Right lobe of liver (tissue), 6 donors: ENCODE data around the gene FAM50A. TPM values are rescaled to one million over a fixed set of nuclear protein-coding genes. Genes with fewer than 3 reads are reported as not detected.

Experiments
- ATAC-seq, 4 donors: fragments of 200-7000 bp; cut with Tn5 transposase; one replicate each; pipeline ENCODE4 v1.9.1; 2020; ENCODE audit warnings: mild to moderate bottlenecking in 4 of 4, moderate library complexity in 4 of 4
- DNase-seq, 3 donors: peaks; one replicate each; pipeline ENCODE4 v3.0.0-alpha.2; 2020
- H3K27ac ChIP-seq, 3 donors: fragments of 200-600 bp; one replicate each; pipeline ENCODE4 v1.8.0; 2022
- H3K27me3 ChIP-seq, 2 donors: fragments of 200-600 bp; one replicate each; pipeline ENCODE4 v1.8.0; 2022
- H3K36me3 ChIP-seq, 4 donors: fragments of 200-600 bp; sonication (generic) in 1 of 4; one replicate each; pipeline versions ENCODE4 v1.5.1 to v1.8.0; 2017 to 2022; ENCODE audit warnings: control low read depth in 1 of 4
- H3K4me1 ChIP-seq, 4 donors: fragments of 200-600 bp; sonication (generic) in 1 of 4; one replicate each; pipeline versions ENCODE4 v1.5.1 to v1.8.0; 2017 to 2022; ENCODE audit warnings: control low read depth in 1 of 4
- H3K4me3 ChIP-seq, 3 donors: fragments of 200-600 bp; one replicate each; pipeline ENCODE4 v1.8.0; 2022
- H3K9me3 ChIP-seq, 4 donors: fragments of 200-600 bp; sonication (generic) in 1 of 4; one replicate each; pipeline versions ENCODE4 v1.5.1 to v1.8.0; 2017 to 2022; ENCODE audit warnings: control low read depth in 1 of 4
- CTCF ChIP-seq, 4 donors: fragments of 200-600 bp in 3 of 4; fragments of 450-650 bp in 1 of 4; IDR thresholded peaks; one replicate each; pipeline versions ENCODE4 v1.5.1 to v1.8.0; 2016 to 2022; ENCODE audit warnings: antibody characterized with exemption in 4 of 4, mild to moderate bottlenecking in 2 of 4
- POLR2A ChIP-seq: fragments of 450-650 bp; IDR thresholded peaks from one replicate; pipeline ENCODE4 v1.6.1; 2017; ENCODE audit warnings: antibody characterized with exemption, mild to moderate bottlenecking
- WGBS: methylation state at CpG from one replicate; pipeline ENCODE4 v1.1.6; 2018; ENCODE audit warnings: low coverage, low lambda C conversion rate; ENCODE audit not compliant: insufficient coverage; ENCODE audit errors: missing lambda C conversion rate; 5-methylcytosine and 5-hydroxymethylcytosine counted together
- intact Hi-C, 2 donors: fragments of 100-400 bp; cut with DNase I; formaldehyde crosslinking; loops; one replicate each; pipeline versions ENCODE4 v1.11.2 to v1.14.1; 2022
- total RNA-seq, 6 experiments: library from RNA; depleted of rRNA in 2 of 6; stranded (reverse); fragments of >200 nt in 2 of 6; fragmentation: NEBNext Ultra II Directional in 3 of 6; extraction: Animal tissue kit (Norgen Biotek cat#: 25700) in 3 of 6; gene quantifications; one replicate each; pipeline versions ENCODE4 v1.1.0 to v1.2.4, GENCODE V29; 2016 to 2023
- donor health status: DM: no; HTN: yes; CAD: no.
- donor health status: DM: no; HTN: no; CAD: no.
- donor health status: DM: no; HTN: no; CAD: no.
- donor health status: DM: no; HTN: yes; CAD: no.
- donor health status: DM: no; HTN: yes; CAD: no.

FAM50A gene
- total RNA-seq, 6 experiments from 2014 or later: 19.2 to 36.8 (median 21.9) TPM

- Histone ChIP-seq H3K27me3 (no peaks in the 10 kb centered on the region), H3K9me3 (no peaks in the 10 kb centered on the region), H3K27ac (no peak overlapping the region), H3K4me3 (no peak overlapping the region), H3K36me3 (peaks cover 0 to 10% (median 4%) of the 10 kb centered on the region in 4 donors), H3K4me1 (peaks cover 0 to 19% (median 6%) of the 10 kb centered on the region in 4 donors)
- ATAC-seq: no peak
- 85% methylated on average over 5 of the region's 16 CpGs for WGBS
- TF ChIP-seq CTCF (IDR thresholded peaks at IDR 0.05) (no peak), POLR2A (no peak)
- intact Hi-C loops: loop anchor here in 1 of 2 donors (5.0 kb wide), 1 partner anchor 128 kb away; no protein-coding TSS in a partner anchor
- DNase-seq: no peak
Measured at GRCh38 chrX:154404625-154405192, 39.2 kb upstream of the FAM50A start.

GRCh38 chrX:154408659-154409221 is 35.2 kb upstream of the FAM50A start:
- ATAC-seq (no peak), DNase-seq (no peak)
- Histone ChIP-seq H3K27me3 (no peaks in the 10 kb centered on the region), H3K4me3 (no peak overlapping the region), H3K27ac (peak overlapping the region in 1 of 3 donors; percentile 49), H3K36me3 (no peaks in the 10 kb centered on the region), H3K9me3 (no peaks in the 10 kb centered on the region), H3K4me1 (no peaks in the 10 kb centered on the region)
- intact Hi-C loops: no loop called here
- WGBS: 65% methylated on average over 5 of the region's 10 CpGs
- TF ChIP-seq CTCF (IDR thresholded peaks at IDR 0.05) (no peak), POLR2A (no peak)

- TF ChIP-seq POLR2A (no peak), CTCF (IDR thresholded peaks at IDR 0.05) (no peak)
- H3K27ac ChIP-seq: peak within 1 kb of the TSS; percentile 6 to 49 (median 38)
- WGBS: 43% methylated on average over 3 of the region's 26 CpGs
Measured at GRCh38 chrX:154409222-154409871, 34.6 kb upstream of the FAM50A start, which contains the start of gene DNASE1L1. TSS of gene DNASE1L1 (minus strand) at chrX:154409254. CDS start at chrX:154405568, 3,686 bp downstream.

DNA sequence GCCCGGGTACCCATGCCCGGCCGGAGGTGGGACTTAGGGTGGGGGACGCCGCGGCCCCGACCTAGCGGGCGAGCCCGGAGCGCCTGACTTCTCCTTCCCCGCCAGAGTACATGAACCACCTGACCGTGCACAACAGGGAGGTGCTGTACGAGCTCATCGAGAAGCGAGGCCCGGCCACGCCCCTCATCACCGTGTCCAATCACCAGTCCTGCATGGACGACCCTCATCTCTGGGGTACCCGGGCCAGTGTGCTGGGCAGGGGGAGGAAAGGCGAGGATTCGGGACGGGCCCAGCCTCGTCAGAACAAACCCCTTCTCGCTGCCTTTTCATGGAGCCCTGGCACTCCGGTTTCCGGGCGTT is 32.0 kb upstream of the FAM50A start:
- H3K4me3 ChIP-seq: peak overlapping the region; percentile 52 to 72 (median 70)
- no peaks in the 10 kb centered on the region for H3K36me3 ChIP-seq
- intact Hi-C loops: no loop called here
- WGBS: 29% methylated on average over 11 of the region's 29 CpGs
- H3K9me3 ChIP-seq: no peaks in the 10 kb centered on the region
- no peaks in the 10 kb centered on the region for H3K4me1 ChIP-seq
- DNase-seq: peak; percentile 73 to 77 (median 74)
- ATAC-seq: peak; percentile 73 to 81 (median 79)
- TF ChIP-seq CTCF (IDR thresholded peaks at IDR 0.05): no peak
- no peak for TF ChIP-seq POLR2A
- no peaks in the 10 kb centered on the region for H3K27me3 ChIP-seq
- peak overlapping the region; percentile 78 to 88 (median 86) for H3K27ac ChIP-seq

More at GRCh38 chrX:154409222-154409871, 34.6 kb upstream of the FAM50A start, which contains the start of gene DNASE1L1:
- Histone ChIP-seq H3K9me3 (no peaks in the 10 kb centered on the region), H3K4me3 (no peak within 1 kb of the TSS), H3K27me3 (no peaks in the 10 kb centered on the region), H3K4me1 (no peaks in the 10 kb centered on the region), H3K36me3 (no peaks in the 10 kb centered on the region)
- ATAC-seq (peak; percentile 53 to 68 (median 63)), DNase-seq (peak; percentile 72 to 82 (median 82))
- intact Hi-C loops: no loop called here
